Small intestine (tissue), 7 donors: Measurements from ENCODE around the gene CTR9. TPM values are rescaled to one million over a fixed set of nuclear protein-coding genes. Genes with fewer than 3 reads are reported as not detected.

Experiments used
- DNase-seq, 2 donors: peaks; one replicate each; pipeline versions ENCODE4 v3.0.0 to v3.0.0-alpha.2; 2013
- FAIRE-seq: peaks from 2 replicates; lab custom pipeline; 2012; peaks lifted over from hg19 to GRCh38; lab: Jason Lieb, UNC
- H3K27ac ChIP-seq, 3 donors: one replicate each; pipeline ENCODE4 v1.5.1; 2013; ENCODE audit warnings: low read length in 2 of 3, mild to moderate bottlenecking in 2 of 3, control low read depth in 1 of 3, inconsistent platforms in 1 of 3, low read depth in 1 of 3, moderate library complexity in 1 of 3
- H3K27me3 ChIP-seq, 3 donors: one replicate each; pipeline ENCODE4 v1.6.1; 2013; ENCODE audit warnings: low read length in 3 of 3, inconsistent platforms in 1 of 3; ENCODE audit not compliant: control insufficient read depth in 3 of 3, insufficient read depth in 3 of 3
- H3K36me3 ChIP-seq, 3 donors: one replicate each; pipeline ENCODE4 v1.6.1; 2013; ENCODE audit warnings: low read length in 3 of 3, inconsistent platforms in 1 of 3, low read depth in 1 of 3, mild to moderate bottlenecking in 1 of 3, moderate library complexity in 1 of 3; ENCODE audit not compliant: control insufficient read depth in 3 of 3, insufficient read depth in 2 of 3
- H3K4me1 ChIP-seq, 3 donors: one replicate each; pipeline ENCODE4 v1.6.1; 2013; ENCODE audit warnings: low read length in 2 of 3, inconsistent platforms in 1 of 3, low read depth in 1 of 3, mild to moderate bottlenecking in 1 of 3, moderate library complexity in 1 of 3; ENCODE audit not compliant: control insufficient read depth in 3 of 3, insufficient read depth in 2 of 3
- H3K4me3 ChIP-seq, 3 donors: one replicate each; pipeline ENCODE4 v1.5.1; 2013; ENCODE audit warnings: low read length in 3 of 3, control low read depth in 1 of 3, inconsistent platforms in 1 of 3, low read depth in 1 of 3, mild to moderate bottlenecking in 1 of 3, moderate library complexity in 1 of 3
- H3K9me3 ChIP-seq, 2 donors: one replicate each; pipeline ENCODE4 v1.6.1; 2013; ENCODE audit warnings: low read depth in 1 of 2, low read length in 1 of 2; ENCODE audit not compliant: control insufficient read depth in 2 of 2, insufficient read depth in 1 of 2
- whole genome bisulfite sequencing, 3 donors: extraction: QIAGEN DNeasy Blood & Tissue Kit; methylation state at CpG; one replicate each; pipeline ENCODE4 v1.1.7; 2013; 5-methylcytosine and 5-hydroxymethylcytosine counted together
- polyA plus RNA-seq, 4 donors: library from polyadenylated mRNA; stranded (reverse) in 3 of 4; unstranded in 1 of 4; fragments of 200-250 nt in 3 of 4; fragments of 120-200 nt in 1 of 4; gene quantifications; one replicate each; pipeline versions ENCODE4 v1.2.1 to v1.2.3, GENCODE V29; 2013
- donor health status: healthy with polysubstance abuse.
- donor health status: control.
- donor health status: control.
- donor health status: Bipolar disorder and iron deficiency.
- donor health status: healthy.

Gene CTR9
- polyA plus RNA-seq, 4 donors: 14.1 to 44.7 (median 16.5) TPM

DNA sequence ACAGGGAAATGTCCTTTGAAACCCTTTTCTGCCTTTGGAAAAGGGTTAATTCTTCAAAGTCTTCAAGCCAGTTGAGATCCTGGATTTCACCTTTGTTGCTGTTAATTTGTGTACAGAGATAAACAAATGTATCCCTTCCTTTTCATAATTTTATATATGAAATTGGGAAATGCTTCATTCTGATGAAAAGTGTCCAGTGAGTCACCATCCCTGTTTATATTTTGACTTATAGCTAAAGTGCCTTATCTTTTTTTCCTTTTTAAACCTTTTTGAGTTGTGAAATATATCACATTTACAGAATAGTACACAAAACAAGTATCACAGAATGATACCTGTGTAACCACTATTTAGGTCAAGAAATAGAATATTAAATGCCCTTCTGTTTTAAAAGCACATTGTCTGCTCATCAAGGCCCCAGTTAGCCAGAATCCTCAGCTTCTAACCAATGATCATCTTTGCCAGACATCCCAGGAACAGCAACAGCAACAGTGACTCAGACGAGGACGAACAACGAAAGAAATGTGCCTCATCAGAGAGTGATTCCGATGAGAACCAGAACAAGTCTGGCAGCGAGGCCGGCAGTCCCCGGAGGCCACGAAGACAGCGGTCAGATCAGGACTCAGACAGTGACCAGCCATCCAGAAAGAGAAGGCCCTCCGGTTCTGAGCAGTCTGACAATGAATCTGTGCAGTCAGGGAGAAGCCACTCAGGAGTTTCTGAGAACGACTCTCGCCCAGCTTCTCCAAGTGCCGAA is 27.3 kb downstream of the CTR9 start:
- FAIRE-seq (no peak), DNase-seq (no peak)
- Histone ChIP-seq H3K27me3 (no peaks in the 10 kb centered on the region), H3K4me3 (no peak overlapping the region), H3K36me3 (peaks cover 18 to 26% (median 25%) of the 10 kb centered on the region in 3 donors), H3K27ac (no peak overlapping the region), H3K9me3 (no peaks in the 10 kb centered on the region), H3K4me1 (no peaks in the 10 kb centered on the region)
- 79 to 92% (median 86%) methylated on average over 13 of the region's 13 CpGs for WGBS, 3 donors

GRCh38 chr11:10779086-10779485 is 28.0 kb downstream of the CTR9 start:
- 56 to 57% (median 56%) methylated on average over 1 of the region's 1 CpG for WGBS, 3 donors
- H3K4me3 ChIP-seq: no peak overlapping the region
- peaks cover 17 to 23% (median 23%) of the 10 kb centered on the region in 3 donors for H3K36me3 ChIP-seq
- no peaks in the 10 kb centered on the region for H3K4me1 ChIP-seq
- FAIRE-seq (no peak), DNase-seq (no peak)
- no peak overlapping the region for H3K27ac ChIP-seq
- no peaks in the 10 kb centered on the region for H3K9me3 ChIP-seq
- no peaks in the 10 kb centered on the region for H3K27me3 ChIP-seq

GRCh38 chr11:10780040-10780439 is 29.0 kb downstream of the CTR9 start:
- FAIRE-seq: no peak
- no peaks in the 10 kb centered on the region for H3K4me1 ChIP-seq

GRCh38 chr11:10784232-10785145 is 33.4 kb downstream of the CTR9 start:
- H3K4me1 ChIP-seq: no peaks in the 10 kb centered on the region
- no peaks in the 10 kb centered on the region for H3K9me3 ChIP-seq
- FAIRE-seq: no peak
- H3K36me3 ChIP-seq: peaks cover 0 to 5% (median 3%) of the 10 kb centered on the region in 3 donors
- H3K27me3 ChIP-seq: no peaks in the 10 kb centered on the region
- no peak overlapping the region for H3K4me3 ChIP-seq
- no peak overlapping the region for H3K27ac ChIP-seq
- no peak for DNase-seq
- 67 to 73% (median 72%) methylated on average over 10 of the region's 10 CpGs for WGBS, 3 donors

More at GRCh38 chr11:10780040-10780439, 29.0 kb downstream of the CTR9 start:
- Histone ChIP-seq H3K27ac (no peak overlapping the region), H3K9me3 (no peaks in the 10 kb centered on the region), H3K27me3 (no peaks in the 10 kb centered on the region), H3K36me3 (peaks cover 14 to 23% (median 18%) of the 10 kb centered on the region in 3 donors), H3K4me3 (no peak overlapping the region)
- WGBS, 3 donors: 92 to 98% (median 97%) methylated on average over 2 of the region's 2 CpGs
- no peak for DNase-seq

DNA sequence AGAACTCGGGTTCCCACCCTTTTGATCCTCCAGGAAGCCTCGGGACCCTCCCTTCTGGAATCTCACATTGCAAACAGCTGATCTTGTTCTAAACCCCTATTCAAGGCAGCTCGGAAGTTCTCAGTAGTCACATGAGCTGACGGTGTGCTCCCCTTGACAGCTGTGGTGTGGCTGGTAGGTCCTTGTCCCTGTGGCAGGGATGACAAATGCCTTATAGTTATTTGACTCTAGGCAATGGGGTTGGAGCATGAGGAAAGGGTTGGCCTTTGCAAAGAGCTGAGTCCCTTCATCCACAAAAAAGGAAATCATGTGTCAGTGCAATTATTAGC is 34.1 kb downstream of the CTR9 start:
- H3K36me3 ChIP-seq: peaks cover 0 to 3% (median under 1%) of the 10 kb centered on the region in 3 donors
- no peak for DNase-seq
- 74 to 85% (median 77%) methylated on average over 4 of the region's 4 CpGs for WGBS, 3 donors
- H3K4me3 ChIP-seq: no peak overlapping the region
- H3K4me1 ChIP-seq: no peaks in the 10 kb centered on the region
- no peaks in the 10 kb centered on the region for H3K27me3 ChIP-seq
- no peak for FAIRE-seq
- no peak overlapping the region for H3K27ac ChIP-seq
- H3K9me3 ChIP-seq: no peaks in the 10 kb centered on the region

DNA sequence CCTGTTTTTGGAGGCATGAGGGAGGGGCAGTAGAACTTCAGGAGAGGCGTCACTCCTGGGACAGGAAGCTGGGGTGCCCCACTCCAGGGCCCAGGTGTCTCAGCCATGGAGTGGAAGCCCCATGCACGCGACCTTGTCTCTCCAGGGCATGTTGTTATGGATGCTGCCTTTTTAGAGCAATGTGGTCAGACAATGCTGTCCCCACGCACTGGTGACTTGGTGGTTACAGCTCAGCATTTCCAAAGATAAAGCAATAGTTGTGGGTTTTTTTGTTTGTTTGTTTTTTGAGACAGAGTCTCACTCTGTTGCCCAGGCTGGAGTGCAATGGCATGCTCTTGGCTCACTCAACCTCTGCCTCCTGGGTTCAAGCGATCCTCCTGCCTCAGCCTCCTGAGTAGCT is 35.4 kb downstream of the CTR9 start:
- H3K36me3 ChIP-seq: no peaks in the 10 kb centered on the region
- no peaks in the 10 kb centered on the region for H3K4me1 ChIP-seq
- no peaks in the 10 kb centered on the region for H3K27me3 ChIP-seq
- no peak overlapping the region for H3K27ac ChIP-seq
- no peak for DNase-seq
- no peaks in the 10 kb centered on the region for H3K9me3 ChIP-seq
- H3K4me3 ChIP-seq: no peak overlapping the region
- no peak for FAIRE-seq
- 92% methylated on average over 5 of the region's 5 CpGs for WGBS, 3 donors

- DNase-seq (peak; percentile 83 to 88), FAIRE-seq (no peak)
- no peaks in the 10 kb centered on the region for H3K9me3 ChIP-seq
- no peaks in the 10 kb centered on the region for H3K4me1 ChIP-seq
- no peak overlapping the region for H3K4me3 ChIP-seq
- 6 to 10% (median 7%) methylated on average over 24 of the region's 24 CpGs for WGBS, 3 donors
- no peak overlapping the region for H3K27ac ChIP-seq
- H3K27me3 ChIP-seq: peaks cover 0 to 3% (median 0%) of the 10 kb centered on the region in 3 donors
- peaks cover 7 to 8% (median 8%) of the 10 kb centered on the region in 3 donors for H3K36me3 ChIP-seq
Observed at GRCh38 chr11:10792385-10793068, 41.5 kb downstream of the CTR9 start.
